ENCODE data around the gene VSTM4.

DNA sequence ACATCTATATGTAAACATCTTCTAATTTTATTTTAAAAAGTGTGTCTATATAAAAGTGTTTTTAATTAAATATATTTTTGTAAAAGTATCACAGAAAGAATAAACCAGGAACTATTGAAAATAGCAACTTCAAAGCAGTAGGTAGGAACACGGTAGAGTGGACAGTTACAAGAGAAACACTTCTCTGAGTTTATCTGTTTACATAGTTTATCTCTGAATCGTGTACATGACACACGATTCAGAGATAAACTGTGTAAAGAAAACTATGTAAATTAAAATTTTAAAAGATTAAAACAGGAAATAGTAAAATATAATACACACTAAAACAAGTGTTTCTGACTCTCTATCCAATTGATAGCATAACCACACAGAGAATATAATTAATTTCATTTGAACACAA, 43.6 kb upstream of the VSTM4 start:
- TF ChIP-seq, protein P1, sequence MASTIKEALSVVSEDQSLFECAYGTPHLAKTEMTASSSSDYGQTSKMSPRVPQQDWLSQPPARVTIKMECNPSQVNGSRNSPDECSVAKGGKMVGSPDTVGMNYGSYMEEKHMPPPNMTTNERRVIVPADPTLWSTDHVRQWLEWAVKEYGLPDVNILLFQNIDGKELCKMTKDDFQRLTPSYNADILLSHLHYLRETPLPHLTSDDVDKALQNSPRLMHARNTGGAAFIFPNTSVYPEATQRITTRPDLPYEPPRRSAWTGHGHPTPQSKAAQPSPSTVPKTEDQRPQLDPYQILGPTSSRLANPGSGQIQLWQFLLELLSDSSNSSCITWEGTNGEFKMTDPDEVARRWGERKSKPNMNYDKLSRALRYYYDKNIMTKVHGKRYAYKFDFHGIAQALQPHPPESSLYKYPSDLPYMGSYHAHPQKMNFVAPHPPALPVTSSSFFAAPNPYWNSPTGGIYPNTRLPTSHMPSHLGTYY (CRISPR knock-in tag; IDR thresholded peaks at IDR 0.05): no peak
- TF ChIP-seq NR3C1 (CRISPR knock-in tag; conservative IDR thresholded peaks at IDR 0.05; ENCODE audit: low read depth): no peak
- TF ChIP-seq, protein P2, sequence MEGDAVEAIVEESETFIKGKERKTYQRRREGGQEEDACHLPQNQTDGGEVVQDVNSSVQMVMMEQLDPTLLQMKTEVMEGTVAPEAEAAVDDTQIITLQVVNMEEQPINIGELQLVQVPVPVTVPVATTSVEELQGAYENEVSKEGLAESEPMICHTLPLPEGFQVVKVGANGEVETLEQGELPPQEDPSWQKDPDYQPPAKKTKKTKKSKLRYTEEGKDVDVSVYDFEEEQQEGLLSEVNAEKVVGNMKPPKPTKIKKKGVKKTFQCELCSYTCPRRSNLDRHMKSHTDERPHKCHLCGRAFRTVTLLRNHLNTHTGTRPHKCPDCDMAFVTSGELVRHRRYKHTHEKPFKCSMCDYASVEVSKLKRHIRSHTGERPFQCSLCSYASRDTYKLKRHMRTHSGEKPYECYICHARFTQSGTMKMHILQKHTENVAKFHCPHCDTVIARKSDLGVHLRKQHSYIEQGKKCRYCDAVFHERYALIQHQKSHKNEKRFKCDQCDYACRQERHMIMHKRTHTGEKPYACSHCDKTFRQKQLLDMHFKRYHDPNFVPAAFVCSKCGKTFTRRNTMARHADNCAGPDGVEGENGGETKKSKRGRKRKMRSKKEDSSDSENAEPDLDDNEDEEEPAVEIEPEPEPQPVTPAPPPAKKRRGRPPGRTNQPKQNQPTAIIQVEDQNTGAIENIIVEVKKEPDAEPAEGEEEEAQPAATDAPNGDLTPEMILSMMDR (IDR thresholded peaks at IDR 0.05): no peak

All from WTC11 (cell line).